ENCODE measurements around the gene DDX17. TPM values are rescaled to one million over a fixed set of nuclear protein-coding genes. Genes with fewer than 3 reads are reported as not detected.

DDX17 gene
- total and polyA plus RNA-seq, 2 of the 8 experiments (the other 6 are each of a cell fraction or from before 2014, with no cell fraction given), result 437 to 441 TPM

DNA sequence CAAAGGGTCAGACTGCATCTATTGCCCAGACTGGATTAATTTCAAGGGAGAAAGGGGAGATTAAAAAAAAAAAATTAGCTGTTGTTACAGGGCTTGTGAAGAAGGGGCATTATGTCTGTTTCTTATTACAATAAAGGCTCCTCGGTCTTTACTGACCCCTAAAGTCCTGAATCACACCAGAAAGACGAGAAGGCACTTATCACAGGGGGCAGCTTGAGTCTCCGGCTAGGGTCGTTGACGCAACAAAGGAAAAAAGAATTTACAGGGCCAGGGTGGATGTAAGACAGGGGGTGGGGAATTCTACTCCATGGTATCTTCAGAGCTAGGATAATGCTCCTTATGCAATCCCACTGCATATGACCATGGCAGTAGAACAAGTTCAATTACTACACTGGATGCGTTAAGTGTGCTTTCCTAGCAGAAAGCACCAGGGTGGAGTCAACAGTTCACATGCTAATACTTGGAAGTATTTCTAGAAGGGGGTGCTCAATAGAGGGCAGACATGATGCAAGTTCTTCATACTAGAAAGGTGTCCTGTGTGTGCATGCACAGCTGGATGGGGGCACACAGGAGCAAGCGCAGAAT lies 16.5 kb downstream of the DDX17 start:
- TF ChIP-seq POLR2AphosphoS5 (IDR thresholded peaks at IDR 0.05; ENCODE audit: low read depth, low read length), result 0 out of 2 replicates have a peak, but pooled peaks have one; percentile 37
- no peak for TF ChIP-seq BACH1 (IDR thresholded peaks at IDR 0.05; ENCODE audit: low read length)
- peak; percentile 5 to 49; a peak in 2 of 3 replicates for TF ChIP-seq POLR2A (IDR thresholded peaks at IDR 0.05; ENCODE audit: control extremely low read depth in 1 of 2, low read depth in 2 of 2, low read length in 2 of 2)
- TF ChIP-seq SRF (IDR thresholded peaks at IDR 0.05; ENCODE audit: low read depth, low read length), result no peak
- Histone ChIP-seq H2BK20ac (ENCODE audit: low read length) (no peak overlapping the region), H2AFZ (ENCODE audit: low read length) (no peak overlapping the region), H2BK12ac (ENCODE audit: low read depth, low read length) (no peak overlapping the region), H3K4me2 (ENCODE audit: insufficient read depth in 1 of 2, low read depth in 2 of 2, low read length in 2 of 2) (no peak overlapping the region), H2BK5ac (ENCODE audit: low read depth, low read length) (no peak overlapping the region), H3K18ac (ENCODE audit: extremely low read depth, low read length) (no peak overlapping the region), H3K23me2 (ENCODE audit: low read depth, low read length) (no peaks in the 10 kb centered on the region), H3K4me1 (replicated peaks in 1 of 4; ENCODE audit: control insufficient read depth in 3 of 4, insufficient read depth in 4 of 4, low read length in 3 of 4) (peaks cover 0 to 5% (median 4%) of the 10 kb centered on the region in 4 experiments; a peak in 3 of 7 replicates), H2AK5ac (ENCODE audit: low read depth, low read length) (no peak overlapping the region), H4K5ac (ENCODE audit: insufficient read length, low read depth, low read length) (no peak overlapping the region), H3K23ac (ENCODE audit: insufficient read length) (no peak overlapping the region), H4K8ac (ENCODE audit: extremely low read depth, insufficient read depth, low read length) (no peak overlapping the region), H3K56ac (replicated peaks; ENCODE audit: insufficient read length, low read depth, low read length) (no peak overlapping the region), H2BK15ac (ENCODE audit: low read length) (no peak overlapping the region), H3K9ac (replicated peaks in 1 of 4; ENCODE audit: extremely low read depth in 1 of 4, low read depth in 3 of 4, low read length in 3 of 4) (no peak overlapping the region), H4K20me1 (replicated peaks in 1 of 2; ENCODE audit: control insufficient read depth in 1 of 2, insufficient read depth in 2 of 2, low read length in 2 of 2) (peaks cover 8 to 9% of the 10 kb centered on the region in 2 experiments), H3K9me3 (ENCODE audit: insufficient read depth in 2 of 2, low read depth in 1 of 2, low read length in 1 of 2) (no peaks in the 10 kb centered on the region), H3K79me1 (ENCODE audit: low read depth, low read length) (no peaks in the 10 kb centered on the region; the same call in 1 of the 2 replicates), H3K4me3 (ENCODE audit: extremely low read depth in 1 of 4, insufficient read depth in 2 of 4, low read depth in 3 of 4, low read length in 4 of 4) (no peak overlapping the region), H3K14ac (ENCODE audit: insufficient read length) (no peak overlapping the region), H3K27me3 (replicated peaks in 1 of 4; ENCODE audit: control insufficient read depth in 3 of 4, extremely low read depth in 1 of 4, insufficient read depth in 3 of 4, low read length in 3 of 4) (no peaks in the 10 kb centered on the region), H4K91ac (replicated peaks; ENCODE audit: insufficient read length, low read length) (no peak overlapping the region), H3K4ac (replicated peaks; ENCODE audit: insufficient read length, low read depth, low read length) (no peak overlapping the region), H3K36me3 (ENCODE audit: control insufficient read depth in 2 of 4, insufficient read depth in 4 of 4, low read length in 3 of 4) (peaks cover 61 to 100% (median 90%) of the 10 kb centered on the region in 4 experiments), H2BK120ac (replicated peaks; ENCODE audit: low read depth, low read length) (no peak overlapping the region), H3K79me2 (ENCODE audit: control insufficient read depth in 1 of 2, insufficient read depth in 2 of 2, low read length in 2 of 2) (peaks cover 0 to 8% of the 10 kb centered on the region in 2 experiments; a peak in 2 of 4 replicates), H3K27ac (ENCODE audit: low read depth, low read length) (no peak overlapping the region; the same call in 1 of the 2 replicates)
- no peak for FAIRE-seq
- CTCF ChIA-PET (ENCODE audit: partially characterized antibody), result interaction anchor here (0.5 to 1.6 kb wide), 7 partner anchors 12 to 213 kb away, joined by 3 to 5 read pairs (median 3); no protein-coding TSS in a partner anchor
- 91% methylated on average over 7 of the region's 7 CpGs; no CpG with 5 or more reads in 1 of the 2 experiments for WGBS, 2 experiments (ENCODE audit: extremely low coverage in 1 of 2, insufficient coverage in 1 of 2, insufficient read length in 1 of 2, insufficient replicate concordance in 2 of 2, low coverage in 1 of 2, low lambda C conversion rate in 2 of 2, missing lambda C conversion rate in 1 of 2)
- POLR2A ChIA-PET (ENCODE audit: partially characterized antibody), result interaction anchor here (0.5 to 40.8 kb wide), 12 partner anchors 0 to 407 kb away, joined by 3 to 1102 read pairs (median 7); partner anchors contain the start of gene KDELR3
- DNase-seq (ENCODE audit: low read depth in 1 of 2, low spot score in 2 of 2), result no peak
